Inflammatory macrophage (primary cell): ENCODE data around the gene PRRT2.
"Not testable (repeated sequence)": the region's sequence is repeated elsewhere in the genome, so short reads cannot be mapped to it uniquely, and the experiment has no call there.

Experiments
- DNase-seq, 2 donors: peaks; one replicate each; pipeline ENCODE4 v3.0.0-alpha.2; 2020 to 2022

PRRT2 gene

DNA sequence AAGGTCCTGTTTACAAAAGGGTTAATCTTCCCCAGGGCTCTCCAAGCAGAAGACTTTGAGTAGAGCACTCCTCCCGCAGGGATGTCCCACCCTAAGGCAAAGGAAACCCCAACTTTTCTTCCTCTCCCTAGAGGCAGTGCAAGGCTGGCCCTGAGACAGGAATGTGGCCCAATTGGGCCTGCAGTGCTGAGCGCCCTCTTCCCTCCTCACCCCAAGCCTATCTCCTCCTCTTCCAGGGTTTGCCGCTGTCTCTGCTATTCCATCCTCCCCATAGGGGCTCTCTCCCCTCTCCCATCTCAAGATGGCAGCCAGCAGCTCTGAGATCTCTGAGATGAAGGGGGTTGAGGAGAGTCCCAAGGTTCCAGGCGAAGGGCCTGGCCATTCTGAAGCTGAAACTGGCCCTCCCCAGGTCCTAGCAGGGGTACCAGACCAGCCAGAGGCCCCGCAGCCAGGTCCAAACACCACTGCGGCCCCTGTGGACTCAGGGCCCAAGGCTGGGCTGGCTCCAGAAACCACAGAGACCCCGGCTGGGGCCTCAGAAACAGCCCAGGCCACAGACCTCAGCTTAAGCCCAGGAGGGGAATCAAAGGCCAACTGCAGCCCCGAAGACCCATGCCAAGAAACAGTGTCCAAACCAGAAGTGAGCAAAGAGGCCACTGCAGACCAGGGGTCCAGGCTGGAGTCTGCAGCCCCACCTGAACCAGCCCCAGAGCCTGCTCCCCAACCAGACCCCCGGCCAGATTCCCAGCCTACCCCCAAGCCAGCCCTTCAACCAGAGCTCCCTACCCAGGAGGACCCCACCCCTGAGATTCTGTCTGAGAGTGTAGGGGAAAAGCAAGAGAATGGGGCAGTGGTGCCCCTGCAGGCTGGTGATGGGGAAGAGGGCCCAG is 1.0 kb downstream of the PRRT2 start:
- DNase-seq: no peak

- DNase-seq: no peak
Measured at GRCh38 chr16:29813644-29814562, 1.9 kb downstream of the PRRT2 start.

- DNase-seq: no peak
Measured at GRCh38 chr16:29814592-29814991, 2.6 kb downstream of the PRRT2 start.

GRCh38 chr16:29815032-29815721 is 3.2 kb downstream of the PRRT2 start:
- DNase-seq: no peak

DNA sequence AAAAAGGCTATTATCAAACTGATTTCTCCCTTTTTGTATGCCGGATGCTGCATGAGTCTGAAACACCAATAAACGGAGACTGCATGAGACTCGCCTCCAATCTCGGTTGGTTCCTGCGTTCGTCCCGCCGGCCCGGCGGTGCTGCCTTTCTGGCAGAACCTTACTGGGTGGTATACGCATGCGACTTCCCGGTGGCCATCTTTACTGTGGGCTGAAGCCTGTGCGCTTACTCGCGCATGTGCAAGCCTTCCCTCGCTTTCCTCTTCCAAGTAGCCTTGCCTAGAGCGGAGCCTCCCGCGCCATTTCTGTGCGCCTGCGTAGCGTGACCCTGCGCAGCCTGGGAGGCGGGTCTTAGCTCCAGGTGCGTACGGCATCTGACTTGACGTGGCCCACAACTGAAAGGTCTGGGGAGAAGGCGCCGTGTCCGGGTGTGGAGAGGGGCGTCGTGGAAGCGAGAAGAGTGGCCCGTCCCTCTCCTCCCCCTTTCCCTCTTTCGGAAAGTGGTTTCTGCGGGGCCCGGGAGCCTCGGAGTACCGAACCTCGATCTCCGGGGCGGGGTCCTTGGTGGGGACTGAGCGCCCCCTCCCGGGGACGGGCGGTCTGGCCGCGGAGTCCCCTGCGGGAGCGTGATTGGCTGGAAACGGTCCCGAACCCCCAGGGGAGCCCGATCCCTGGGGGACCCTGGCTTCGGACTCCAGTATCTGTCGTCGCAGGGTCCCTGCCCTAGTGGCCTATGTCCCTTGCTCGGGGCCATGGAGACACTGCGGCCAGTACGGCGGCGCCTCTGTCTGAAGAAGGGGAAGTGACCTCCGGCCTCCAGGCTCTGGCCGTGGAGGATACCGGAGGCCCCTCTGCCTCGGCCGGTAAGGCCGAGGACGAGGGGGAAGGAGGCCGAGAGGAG is 4.0 kb downstream of the PRRT2 start, which contains the start of gene PAGR1:
TSS of gene PAGR1 (plus strand) at position 360 of the 901 bp plus-strand sequence. CDS start at position 734, 374 bp downstream.
- DNase-seq: peak; percentile 100

DNA sequence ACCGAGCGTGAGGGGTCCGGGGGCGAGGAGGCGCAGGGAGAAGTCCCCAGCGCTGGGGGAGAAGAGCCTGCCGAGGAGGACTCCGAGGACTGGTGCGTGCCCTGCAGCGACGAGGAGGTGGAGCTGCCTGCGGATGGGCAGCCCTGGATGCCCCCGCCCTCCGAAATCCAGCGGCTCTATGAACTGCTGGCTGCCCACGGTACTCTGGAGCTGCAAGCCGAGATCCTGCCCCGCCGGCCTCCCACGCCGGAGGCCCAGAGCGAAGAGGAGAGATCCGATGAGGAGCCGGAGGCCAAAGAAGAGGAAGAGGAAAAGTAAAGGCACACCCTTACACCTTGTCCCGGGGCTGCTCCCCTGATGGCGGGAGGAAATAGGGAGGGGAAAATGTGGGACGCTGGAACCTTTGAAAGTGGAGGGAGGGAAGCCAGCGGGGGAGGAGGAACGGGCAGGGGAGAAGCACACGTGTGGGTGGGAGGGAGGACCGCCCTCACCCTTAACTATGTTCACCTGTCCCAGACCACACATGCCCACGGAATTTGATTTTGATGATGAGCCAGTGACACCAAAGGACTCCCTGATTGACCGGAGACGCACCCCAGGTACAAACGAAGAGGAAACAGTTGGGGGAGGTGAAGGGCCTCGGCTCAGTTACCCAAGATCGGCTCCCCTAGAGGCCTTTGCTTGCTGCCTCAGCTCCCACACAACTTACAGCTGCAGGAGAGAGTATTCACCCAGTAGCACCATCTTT is 4.9 kb downstream of the PRRT2 start:
- DNase-seq: peak; percentile 80 to 92

GRCh38 chr16:29818082-29818481 is 6.1 kb downstream of the PRRT2 start:
- DNase-seq: no peak

DNA sequence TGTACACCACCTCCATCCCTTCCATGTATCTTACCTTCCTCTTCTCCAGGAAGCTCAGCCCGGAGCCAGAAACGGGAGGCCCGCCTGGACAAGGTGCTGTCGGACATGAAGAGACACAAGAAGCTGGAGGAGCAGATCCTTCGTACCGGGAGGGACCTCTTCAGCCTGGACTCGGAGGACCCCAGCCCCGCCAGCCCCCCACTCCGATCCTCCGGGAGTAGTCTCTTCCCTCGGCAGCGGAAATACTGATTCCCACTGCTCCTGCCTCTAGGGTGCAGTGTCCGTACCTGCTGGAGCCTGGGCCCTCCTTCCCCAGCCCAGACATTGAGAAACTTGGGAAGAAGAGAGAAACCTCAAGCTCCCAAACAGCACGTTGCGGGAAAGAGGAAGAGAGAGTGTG is 7.5 kb downstream of the PRRT2 start:
- DNase-seq: no peak

GRCh38 chr16:29820271-29820701 is 8.3 kb downstream of the PRRT2 start, which contains the start of gene MVP:
Gene MVP, plus strand, starts transcription at chr16:29820462. Its CDS starts 10,088 bp downstream, at chr16:29830550.
- peak; percentile 66 to 81 for DNase-seq

GRCh38 chr16:29820730-29821642 is 9.0 kb downstream of the PRRT2 start:
- DNase-seq: peak in 1 of 2 donors; percentile 37

DNA sequence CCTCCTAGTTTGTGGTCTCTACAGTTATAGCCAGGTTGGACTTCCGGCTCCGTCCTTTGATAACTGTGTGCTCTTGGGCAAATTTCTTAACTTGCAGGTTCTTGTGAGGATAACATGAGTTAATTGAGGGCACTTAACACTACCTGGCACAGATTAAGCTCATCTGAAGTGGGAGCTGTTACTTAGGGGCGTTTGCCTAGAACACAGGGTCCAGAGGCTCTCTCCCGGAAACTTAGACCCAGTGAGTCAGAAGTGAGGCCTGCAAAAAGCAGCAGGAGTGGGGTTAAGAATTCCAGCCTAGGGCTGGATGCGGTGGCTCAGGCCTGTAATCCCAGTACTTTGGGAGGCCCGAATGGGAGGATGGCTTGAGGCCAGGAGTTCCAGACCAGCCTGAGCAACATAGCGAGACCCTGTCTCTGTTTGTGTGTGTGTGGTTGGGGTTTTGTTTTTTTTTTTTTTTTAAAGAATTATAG is 9.7 kb downstream of the PRRT2 start:
- no peak for DNase-seq

GRCh38 chr16:29824589-29825144 is 12.7 kb downstream of the PRRT2 start:
- no peak for DNase-seq

DNA sequence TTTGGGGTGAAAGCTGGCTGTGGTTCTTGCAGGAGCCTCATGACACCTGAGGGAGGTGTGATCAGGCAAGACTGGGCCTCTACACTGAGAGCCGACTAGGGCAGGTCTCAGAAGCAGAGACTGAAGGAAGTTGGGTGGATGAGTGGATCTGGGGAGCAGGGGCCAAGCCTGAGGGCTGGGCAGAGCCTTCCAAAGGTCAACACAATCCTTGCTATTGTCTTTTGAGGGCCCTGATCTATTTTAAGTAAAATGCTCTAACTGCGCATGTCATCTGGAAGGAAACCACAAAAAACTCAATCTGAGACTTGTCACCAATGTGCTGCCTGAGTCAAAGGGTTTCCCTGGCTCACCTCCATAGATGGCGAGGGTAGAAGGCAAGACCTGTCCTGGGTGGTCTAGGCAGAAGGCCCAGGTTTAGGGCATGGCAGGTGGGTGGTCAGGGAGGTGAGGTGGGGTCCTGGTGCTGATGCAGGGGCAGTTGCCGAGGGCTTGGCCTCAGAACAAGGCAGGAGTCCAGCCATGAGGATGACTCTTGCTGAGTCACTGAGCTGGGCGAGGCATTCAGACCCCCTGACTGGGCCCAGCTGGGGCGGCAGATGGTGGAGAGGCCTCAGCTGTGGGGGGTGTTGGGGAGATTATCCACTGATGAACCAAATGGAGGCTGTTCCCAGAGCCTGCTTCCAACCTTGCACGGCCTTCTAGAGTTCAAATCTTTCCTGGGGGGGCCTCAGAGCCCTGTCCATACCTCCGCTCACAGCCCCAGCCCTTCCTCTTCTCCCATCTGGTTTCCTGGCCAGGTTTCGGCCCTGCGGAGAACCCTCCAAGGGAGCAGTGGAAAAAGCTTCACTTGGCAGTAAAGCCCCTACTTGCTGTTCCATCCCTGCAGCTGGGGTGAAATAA is 13.4 kb downstream of the PRRT2 start:
- DNase-seq: no peak

GRCh38 chr16:29826342-29826695 is 14.3 kb downstream of the PRRT2 start:
- no peak for DNase-seq

- DNase-seq: no peak
Measured at GRCh38 chr16:29830774-29831173, 18.8 kb downstream of the PRRT2 start.

- no peak for DNase-seq
Measured at GRCh38 chr16:29831490-29831889, 19.5 kb downstream of the PRRT2 start.

DNA sequence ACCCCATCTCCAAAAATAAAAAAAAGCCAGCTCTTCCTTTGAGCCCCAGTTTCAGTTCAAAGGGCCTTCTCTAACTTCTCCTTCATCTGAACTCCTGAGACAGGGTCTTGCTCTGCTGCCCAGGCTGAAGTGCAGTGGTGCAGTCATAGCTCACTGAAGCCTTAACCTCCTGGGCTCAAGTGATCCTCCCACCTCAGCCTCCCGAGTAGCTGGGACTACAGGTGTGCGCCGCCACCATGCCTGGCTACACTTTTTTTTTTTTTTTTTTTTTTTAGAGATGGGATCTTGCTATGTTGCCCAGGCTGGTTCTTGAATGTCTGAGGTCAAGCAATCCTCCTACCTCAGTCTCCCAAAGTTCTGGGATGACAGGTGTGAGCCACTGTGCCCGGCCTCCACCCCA is 21.2 kb downstream of the PRRT2 start:
- DNase-seq: not testable (repeated sequence)

DNA sequence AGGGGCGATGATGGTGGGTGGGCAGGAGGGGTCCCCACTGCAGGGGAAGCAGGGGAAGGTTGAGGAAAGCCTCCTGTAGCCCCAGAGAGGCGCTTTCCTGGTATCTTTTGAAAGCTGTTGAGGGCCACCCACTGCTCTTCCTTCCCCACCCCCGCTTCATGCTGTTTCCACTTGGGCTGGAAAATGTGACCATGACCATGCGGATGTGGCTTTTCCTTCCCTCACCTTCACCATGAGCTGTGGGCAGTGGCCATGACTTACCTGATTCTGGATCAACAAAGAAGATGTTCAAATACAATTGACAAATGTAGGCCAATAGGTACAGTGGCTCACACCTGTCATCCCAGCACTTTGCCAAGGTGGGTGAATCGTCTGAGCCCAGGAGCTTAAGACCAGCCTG is 22.1 kb downstream of the PRRT2 start:
- no peak for DNase-seq
